Neural cell (in vitro differentiated cells): ENCODE results near the gene SPTBN1. TPM values are rescaled to one million over a fixed set of nuclear protein-coding genes. Genes with fewer than 3 reads are reported as not detected.

Experiments
- H2AFZ ChIP-seq: fragments of 200-600, 300-800 bp; sonication (generic), shearing (Covaris generic); 2 replicates; pipeline ENCODE4 v1.6.0; 2014; ENCODE audit warnings: low read depth, mild to moderate bottlenecking, antibody characterized with exemption, low read length, moderate library complexity
- H3F3A ChIP-seq: fragments of 200-600 bp; shearing (Covaris generic); 2 replicates; pipeline ENCODE4 v1.6.1; 2016; ENCODE audit warnings: mild to moderate bottlenecking, moderate library complexity, mixed read lengths, antibody characterized with exemption, low read length; ENCODE audit not compliant: insufficient read depth, poor library complexity, severe bottlenecking
- H3K27ac ChIP-seq: fragments of 200-600, 300-800 bp; sonication (generic), shearing (Covaris generic); 2 replicates; pipeline ENCODE4 v1.5.1; 2014; ENCODE audit warnings: mild to moderate bottlenecking, low read length, moderate library complexity
- H3K27me3 ChIP-seq: fragments of 300-800, 200-600 bp; sonication (generic), shearing (Covaris generic); 2 replicates; pipeline ENCODE4 v1.6.0; 2014; ENCODE audit warnings: mild to moderate bottlenecking, low read depth, low read length, moderate library complexity; ENCODE audit not compliant: insufficient read depth
- H3K36me3 ChIP-seq: fragments of 300-800, 200-600 bp; sonication (generic), shearing (Covaris generic); 2 replicates; pipeline ENCODE4 v1.5.1; 2014; ENCODE audit warnings: mild to moderate bottlenecking, antibody characterized with exemption, low read length, moderate library complexity; ENCODE audit not compliant: insufficient read depth
- H3K4me2 ChIP-seq: fragments of 300-800, 200-600 bp; sonication (generic), shearing (Covaris generic); 2 replicates; pipeline ENCODE4 v1.6.0; 2014; ENCODE audit warnings: mild to moderate bottlenecking, low read length
- H3K4me3 ChIP-seq: fragments of 300-800, 200-600 bp; sonication (generic), shearing (Covaris generic); 2 replicates; pipeline ENCODE4 v1.5.1; 2014; ENCODE audit warnings: mild to moderate bottlenecking, low read length, moderate library complexity
- H3K79me2 ChIP-seq: fragments of 200-600 bp; shearing (Covaris generic); replicated peaks from 2 replicates; pipeline ENCODE4 v1.6.0; 2014; ENCODE audit warnings: mild to moderate bottlenecking, low read length, moderate library complexity; ENCODE audit not compliant: insufficient read depth
- H3K9ac ChIP-seq: fragments of 300-800, 200-600 bp; sonication (generic), shearing (Covaris generic); 2 replicates; pipeline ENCODE4 v1.6.1; 2016; ENCODE audit warnings: mild to moderate bottlenecking, low read length, mixed read lengths
- H3K9me2 ChIP-seq: fragments of 200-600 bp; shearing (Covaris generic); 2 replicates; pipeline ENCODE4 v1.6.1; 2016; ENCODE audit warnings: mild to moderate bottlenecking, low read length, mixed read lengths; ENCODE audit not compliant: insufficient read depth
- H3K9me3 ChIP-seq: fragments of 200-600, 300-800 bp; sonication (generic), shearing (Covaris generic); 2 replicates; pipeline ENCODE4 v1.6.1; 2016; ENCODE audit warnings: mild to moderate bottlenecking, mixed run types, low read length, moderate library complexity, mixed read lengths
- H4K20me1 ChIP-seq: fragments of 200-600 bp; shearing (Covaris generic); 2 replicates; pipeline ENCODE4 v1.6.1; 2016; ENCODE audit warnings: mild to moderate bottlenecking, mixed run types; ENCODE audit not compliant: insufficient read depth
- EP300 ChIP-seq: fragments of 450-650 bp; conservative IDR thresholded peaks from 2 replicates; pipeline ENCODE4 v1.6.1; 2014; ENCODE audit warnings: antibody characterized with exemption, mild to moderate bottlenecking, moderate library complexity; ENCODE audit not compliant: poor library complexity, severe bottlenecking
- EZH2 ChIP-seq: fragments of 200-600, 300-800 bp; shearing (Covaris generic), sonication (generic); IDR thresholded peaks from 2 replicates; pipeline ENCODE4 v1.6.1; 2014; ENCODE audit warnings: antibody characterized with exemption, low read length, borderline replicate concordance, mild to moderate bottlenecking; ENCODE audit not compliant: insufficient read depth, poor library complexity, severe bottlenecking
- MXI1 ChIP-seq: fragments of 450-650 bp; conservative IDR thresholded peaks from 2 replicates; pipeline ENCODE4 v1.6.1; 2014; ENCODE audit warnings: antibody characterized with exemption, mild to moderate bottlenecking; ENCODE audit not compliant: poor library complexity, severe bottlenecking
- POLR2AphosphoS5 ChIP-seq: IDR thresholded peaks from 2 replicates; pipeline ENCODE4 v1.6.1; 2012
- RAD21 ChIP-seq: fragments of 450-650 bp; conservative IDR thresholded peaks from 2 replicates; pipeline ENCODE4 v1.6.1; 2014; ENCODE audit warnings: antibody characterized with exemption, mild to moderate bottlenecking, moderate library complexity
- REST ChIP-seq: IDR thresholded peaks from 2 replicates; pipeline ENCODE4 v1.6.1; 2012; ENCODE audit warnings: borderline replicate concordance
- SMC3 ChIP-seq: fragments of 450-650 bp; conservative IDR thresholded peaks from 2 replicates; pipeline ENCODE4 v1.6.1; 2014; ENCODE audit warnings: antibody characterized with exemption, mild to moderate bottlenecking, moderate library complexity; ENCODE audit not compliant: poor library complexity
- TAF1 ChIP-seq: IDR thresholded peaks from 2 replicates; pipeline ENCODE4 v1.6.1; 2012; ENCODE audit warnings: low read depth
- polyA plus RNA-seq: library from polyadenylated mRNA; depleted of rRNA; stranded (reverse); fragments of >200 nt; gene quantifications from 2 replicates; pipeline ENCODE4 v1.2.3, GENCODE V29; 2014
- TF ChIP-seq, protein P1 (sequence below): fragments of 450-650 bp; IDR thresholded peaks from 2 replicates; pipeline ENCODE4 v1.5.1; 2014; ENCODE audit warnings: antibody characterized with exemption, mild to moderate bottlenecking, moderate library complexity; ENCODE audit not compliant: poor library complexity, severe bottlenecking

The SPTBN1 gene
- polyA plus RNA-seq, 1 donor from 2014 or later: 92.1 TPM

- TF ChIP-seq REST: no peak
- no peak for TF ChIP-seq MXI1
- TF ChIP-seq EZH2: no peak
- TF ChIP-seq, protein P1, sequence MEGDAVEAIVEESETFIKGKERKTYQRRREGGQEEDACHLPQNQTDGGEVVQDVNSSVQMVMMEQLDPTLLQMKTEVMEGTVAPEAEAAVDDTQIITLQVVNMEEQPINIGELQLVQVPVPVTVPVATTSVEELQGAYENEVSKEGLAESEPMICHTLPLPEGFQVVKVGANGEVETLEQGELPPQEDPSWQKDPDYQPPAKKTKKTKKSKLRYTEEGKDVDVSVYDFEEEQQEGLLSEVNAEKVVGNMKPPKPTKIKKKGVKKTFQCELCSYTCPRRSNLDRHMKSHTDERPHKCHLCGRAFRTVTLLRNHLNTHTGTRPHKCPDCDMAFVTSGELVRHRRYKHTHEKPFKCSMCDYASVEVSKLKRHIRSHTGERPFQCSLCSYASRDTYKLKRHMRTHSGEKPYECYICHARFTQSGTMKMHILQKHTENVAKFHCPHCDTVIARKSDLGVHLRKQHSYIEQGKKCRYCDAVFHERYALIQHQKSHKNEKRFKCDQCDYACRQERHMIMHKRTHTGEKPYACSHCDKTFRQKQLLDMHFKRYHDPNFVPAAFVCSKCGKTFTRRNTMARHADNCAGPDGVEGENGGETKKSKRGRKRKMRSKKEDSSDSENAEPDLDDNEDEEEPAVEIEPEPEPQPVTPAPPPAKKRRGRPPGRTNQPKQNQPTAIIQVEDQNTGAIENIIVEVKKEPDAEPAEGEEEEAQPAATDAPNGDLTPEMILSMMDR: no peak
- TF ChIP-seq SMC3: no peak
- H3K27me3 ChIP-seq: no peaks in the 10 kb centered on the region
- H3K9me2 ChIP-seq: no peaks in the 10 kb centered on the region
- H3K79me2 ChIP-seq: peaks cover 7% of the 10 kb centered on the region
- no peak overlapping the region for H3K4me3 ChIP-seq
- H3K9me3 ChIP-seq: no peaks in the 10 kb centered on the region
- no peaks in the 10 kb centered on the region for H3F3A ChIP-seq
- H4K20me1 ChIP-seq: peaks cover 5% of the 10 kb centered on the region
- no peak overlapping the region for H3K4me2 ChIP-seq
- H3K36me3 ChIP-seq: no peaks in the 10 kb centered on the region
- H3K9ac ChIP-seq: no peak overlapping the region
- no peak overlapping the region for H3K27ac ChIP-seq
- H2AFZ ChIP-seq: no peak overlapping the region
Observed at GRCh38 chr2:54518430-54518829, 62.3 kb downstream of the SPTBN1 start.

DNA sequence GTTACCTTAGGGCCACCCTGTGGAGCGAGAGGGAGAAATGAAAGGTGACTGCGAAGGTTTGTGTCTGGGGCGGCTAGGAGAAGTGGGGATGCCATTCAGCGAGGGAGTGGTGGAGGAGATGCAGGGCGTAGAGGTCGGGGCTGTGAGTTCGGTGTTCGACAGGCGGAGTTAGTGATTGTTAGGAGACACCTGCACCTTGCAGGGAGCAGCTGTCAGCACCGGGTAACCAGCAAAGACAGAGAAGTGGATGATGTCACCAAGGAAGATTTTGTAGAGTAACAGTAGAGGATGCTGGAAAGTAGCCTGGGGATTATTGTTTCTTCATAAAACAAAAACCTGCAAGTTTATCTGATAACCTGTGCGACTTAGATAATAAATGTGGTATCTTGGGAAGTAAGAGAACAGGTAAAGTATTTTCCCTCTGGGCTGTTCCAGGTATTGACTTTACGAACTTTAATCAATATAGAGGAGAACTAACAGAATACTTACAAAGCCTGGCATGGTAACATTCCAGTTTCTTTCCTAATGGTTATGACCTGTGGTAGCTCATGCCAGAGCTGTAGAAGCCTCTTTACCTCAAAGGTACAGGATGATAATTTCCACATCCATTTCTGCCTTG lies 63.8 kb downstream of the SPTBN1 start:
- Histone ChIP-seq H3K9me2 (no peaks in the 10 kb centered on the region), H3K4me3 (no peak overlapping the region), H3K27ac (no peak overlapping the region), H4K20me1 (peaks cover 5% of the 10 kb centered on the region), H3F3A (no peaks in the 10 kb centered on the region), H3K4me2 (no peak overlapping the region), H3K36me3 (no peaks in the 10 kb centered on the region), H3K79me2 (peaks cover 7% of the 10 kb centered on the region), H3K9ac (no peak overlapping the region), H2AFZ (no peak overlapping the region), H3K9me3 (no peaks in the 10 kb centered on the region), H3K27me3 (no peaks in the 10 kb centered on the region)
- TF ChIP-seq RAD21 (no peak), EZH2 (no peak), REST (no peak), SMC3 (no peak), EP300 (no peak), TAF1 (no peak), MXI1 (no peak), POLR2AphosphoS5 (no peak)
- TF ChIP-seq, protein P1: no peak
